Pancreas (tissue), 10 donors: ENCODE measurements around the gene C19orf44. TPM values are rescaled to one million over a fixed set of nuclear protein-coding genes. Genes with fewer than 3 reads are reported as not detected.

ENCODE experiments used
- ATAC-seq, 4 donors: fragments of 200-7000 bp; cut with Tn5 transposase; one replicate each; pipeline versions ENCODE4 v1.8.0 to v1.9.1; 2020; ENCODE audit warnings: mild to moderate bottlenecking in 4 of 4, moderate library complexity in 4 of 4
- DNase-seq, 6 donors: peaks; one replicate each; pipeline ENCODE4 v3.0.0-alpha.2; 2020
- FAIRE-seq: peaks from 2 replicates; lab custom pipeline; 2012; peaks lifted over from hg19 to GRCh38; lab: Jason Lieb, UNC
- H3K27ac ChIP-seq, 4 donors: fragments of 200-600 bp; sonication (generic); 1 replicate in 3 of 4; 2 replicates in 1 of 4; pipeline versions ENCODE4 v1.5.0 to v1.8.0; 2020
- H3K27me3 ChIP-seq, 4 donors: fragments of 200-600 bp; one replicate each; pipeline ENCODE4 v1.8.0; 2021
- H3K36me3 ChIP-seq, 3 donors: fragments of 200-600 bp; sonication (generic) in 1 of 3; one replicate each; pipeline versions ENCODE4 v1.5.0 to v1.8.0; 2020 to 2021
- H3K4me1 ChIP-seq, 3 donors: fragments of 200-600 bp; one replicate each; pipeline ENCODE4 v1.8.0; 2021
- H3K4me3 ChIP-seq, 4 donors: fragments of 200-600 bp; sonication (generic) in 2 of 4; one replicate each; pipeline versions ENCODE4 v1.5.0 to v1.8.0; 2020 to 2021
- H3K9me3 ChIP-seq, 4 donors: fragments of 200-600 bp; one replicate each; pipeline ENCODE4 v1.8.0; 2021
- CTCF ChIP-seq, 4 donors: fragments of 200-600 bp; sonication (generic) in 3 of 4; IDR thresholded peaks; one replicate each; pipeline versions ENCODE4 v1.5.0 to v1.8.0; 2021; ENCODE audit warnings: antibody characterized with exemption in 4 of 4
- WGBS, 2 donors: extraction: QIAGEN DNeasy Blood & Tissue Kit; methylation state at CpG; one replicate each; pipeline ENCODE4 v1.1.7; 2013; 5-methylcytosine and 5-hydroxymethylcytosine counted together
- intact Hi-C, 3 donors: fragments of 100-400 bp; cut with DNase I; formaldehyde crosslinking; loops; one replicate each; pipeline versions ENCODE4 v1.11.1 to v1.14.2; 2022
- polyA plus RNA-seq, 2 donors: library from polyadenylated mRNA; stranded (reverse); fragments of 200-250 nt; gene quantifications; one replicate each; pipeline ENCODE4 v1.2.3, GENCODE V29; 2013
- total RNA-seq, 6 donors: library from RNA; stranded (reverse); fragmentation: NEBNext Ultra II Directional in 4 of 6; extraction: Animal tissue kit (Norgen Biotek cat#: 25700) in 4 of 6; gene quantifications; one replicate each; pipeline versions ENCODE4 v1.2.1 to v1.2.4, GENCODE V29; 2021 to 2023
- donor health status: healthy with polysubstance abuse.
- donor health status: DM: no; HTN: no; CAD: no; lungs with moderate emphysema.
- donor health status: DM: no; HTN: no; CAD: no.
- donor health status: control.
- donor health status: control.
- donor health status: Bipolar disorder and iron deficiency.
- donor health status: DM: yes; HTN: yes; CAD: no.
- donor health status: DM: no; HTN: no; CAD: no.
- donor health status: DM: no; HTN: no; CAD: no.
- donor health status: DM: yes; HTN: yes; CAD: no.

The C19orf44 gene
- total and polyA plus RNA-seq, 8 donors = 1.9 to 7.4 (median 3.6) TPM

DNA sequence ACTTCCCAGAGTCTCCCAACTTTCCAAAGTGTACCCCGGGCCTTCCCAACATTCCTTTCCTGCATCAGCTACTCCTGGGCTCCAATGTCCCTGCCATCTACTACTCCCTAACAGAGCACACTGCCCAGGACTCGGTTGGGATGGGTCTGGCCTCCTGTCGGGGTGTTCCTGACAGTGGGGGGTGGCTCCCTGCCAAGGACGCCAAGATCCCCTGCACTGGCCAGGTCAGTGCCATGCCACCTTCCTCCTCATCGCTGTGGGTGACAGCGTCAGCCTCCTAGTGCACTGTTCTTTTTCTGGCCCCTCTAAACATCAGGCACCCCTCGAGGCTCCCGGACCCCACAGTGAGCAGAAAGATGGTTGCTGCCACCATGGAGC is 38.3 kb upstream of the C19orf44 start:
- Histone ChIP-seq H3K36me3 (no peaks in the 10 kb centered on the region), H3K27ac (no peak overlapping the region), H3K9me3 (no peaks in the 10 kb centered on the region), H3K4me1 (peaks cover 0 to 8% (median 6%) of the 10 kb centered on the region in 3 donors), H3K27me3 (no peaks in the 10 kb centered on the region), H3K4me3 (no peak overlapping the region)
- WGBS, 2 donors = 61 to 63% methylated on average over 8 of the region's 8 CpGs
- DNase-seq (no peak), FAIRE-seq (no peak), ATAC-seq (no peak)
- TF ChIP-seq CTCF (IDR thresholded peaks at IDR 0.05) = no peak
- intact Hi-C loops = no loop called here

GRCh38 chr19:16458391-16459341 is 37.5 kb upstream of the C19orf44 start:
- intact Hi-C loops = no loop called here
- WGBS, 2 donors = 85 to 88% methylated on average over 25 of the region's 25 CpGs
- no peaks in the 10 kb centered on the region for H3K36me3 ChIP-seq
- no peak overlapping the region for H3K4me3 ChIP-seq
- ATAC-seq (no peak), DNase-seq (no peak), FAIRE-seq (no peak)
- no peak overlapping the region for H3K27ac ChIP-seq
- H3K4me1 ChIP-seq = peaks cover under 1 to 9% (median 7%) of the 10 kb centered on the region in 3 donors
- H3K27me3 ChIP-seq = no peaks in the 10 kb centered on the region
- no peak for TF ChIP-seq CTCF (IDR thresholded peaks at IDR 0.05)
- H3K9me3 ChIP-seq = no peaks in the 10 kb centered on the region

DNA sequence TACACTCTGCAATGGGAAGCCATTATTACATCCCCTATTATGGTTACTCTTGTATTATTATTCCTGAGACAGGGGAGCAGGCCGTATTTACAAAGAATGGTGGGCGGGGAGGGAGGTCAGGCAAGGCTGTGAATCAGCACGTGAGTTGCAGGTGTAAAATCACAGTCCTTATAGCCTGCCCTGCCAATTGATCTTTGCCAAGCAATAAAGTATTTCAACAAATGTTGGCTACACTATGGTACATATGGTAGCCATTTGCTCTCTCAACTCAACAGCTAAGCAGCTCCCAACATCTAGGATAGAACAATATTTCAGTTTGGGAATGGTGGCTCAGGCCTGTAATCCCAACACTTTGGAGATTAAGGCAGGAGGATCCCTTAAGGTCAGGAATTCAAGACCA is 36.5 kb upstream of the C19orf44 start:
- no peak overlapping the region for H3K27ac ChIP-seq
- no peaks in the 10 kb centered on the region for H3K9me3 ChIP-seq
- no peak overlapping the region for H3K4me3 ChIP-seq
- intact Hi-C loops = no loop called here
- 49 to 61% methylated on average over 3 of the region's 3 CpGs for WGBS, 2 donors
- H3K36me3 ChIP-seq = no peaks in the 10 kb centered on the region
- FAIRE-seq = no peak
- no peaks in the 10 kb centered on the region for H3K27me3 ChIP-seq
- peaks cover 6 to 11% (median 7%) of the 10 kb centered on the region in 3 donors for H3K4me1 ChIP-seq
- no peak for TF ChIP-seq CTCF (IDR thresholded peaks at IDR 0.05)
- DNase-seq = no peak
- no peak for ATAC-seq

DNA sequence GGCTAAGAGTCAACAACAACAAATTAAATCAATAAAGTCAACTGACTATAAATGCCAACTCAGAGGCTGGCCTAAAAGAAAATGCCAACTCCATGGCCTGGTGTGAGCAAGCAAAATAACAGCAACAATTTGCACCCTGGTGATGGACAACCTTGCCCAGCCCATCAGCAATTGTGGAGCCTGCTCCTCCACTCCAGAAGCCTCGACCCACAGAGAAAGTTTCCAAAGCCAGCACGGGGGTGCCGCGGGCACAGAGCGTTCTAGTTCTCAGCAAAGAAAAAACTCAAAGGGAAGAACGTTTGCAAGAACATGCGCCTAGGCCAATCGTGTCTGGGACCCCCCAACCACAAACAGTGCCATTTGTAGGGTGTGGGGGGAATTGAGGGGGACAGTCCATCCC is 35.7 kb upstream of the C19orf44 start:
- Histone ChIP-seq H3K4me1 (peaks cover 6 to 11% (median 7%) of the 10 kb centered on the region in 3 donors), H3K36me3 (no peaks in the 10 kb centered on the region), H3K4me3 (no peak overlapping the region), H3K27me3 (no peaks in the 10 kb centered on the region), H3K9me3 (no peaks in the 10 kb centered on the region), H3K27ac (no peak overlapping the region)
- DNase-seq (no peak), ATAC-seq (no peak), FAIRE-seq (no peak)
- intact Hi-C loops = no loop called here
- TF ChIP-seq CTCF (IDR thresholded peaks at IDR 0.05) = no peak
- WGBS, 2 donors = 81 to 84% methylated on average over 8 of the region's 8 CpGs

DNA sequence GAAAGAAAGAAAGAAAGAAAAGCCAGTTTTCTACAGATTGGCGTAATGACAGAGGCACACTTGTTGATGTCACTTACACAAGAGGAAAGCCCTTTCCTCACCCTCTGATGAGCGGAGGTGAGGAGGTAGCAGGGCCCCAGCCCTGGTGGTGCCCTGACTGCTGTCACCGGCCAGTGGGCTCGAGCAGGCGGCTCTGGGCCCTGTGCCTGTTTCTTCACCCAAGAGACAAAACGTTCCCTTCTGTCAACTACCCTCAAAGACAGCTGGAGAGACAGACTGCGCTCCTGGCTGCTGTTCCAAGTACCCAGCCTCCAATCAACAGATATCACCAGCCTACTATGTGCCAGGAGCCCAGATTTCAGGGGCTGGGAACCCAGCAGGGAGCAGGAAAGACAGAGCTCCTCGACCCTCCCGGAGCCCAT is 34.6 kb upstream of the C19orf44 start:
- H3K4me3 ChIP-seq = no peak overlapping the region
- WGBS, 2 donors = 84 to 86% methylated on average over 9 of the region's 9 CpGs
- ATAC-seq (no peak), FAIRE-seq (no peak), DNase-seq (no peak)
- H3K27ac ChIP-seq = no peak overlapping the region
- no peak for TF ChIP-seq CTCF (IDR thresholded peaks at IDR 0.05)
- no peaks in the 10 kb centered on the region for H3K9me3 ChIP-seq
- no peaks in the 10 kb centered on the region for H3K27me3 ChIP-seq
- H3K4me1 ChIP-seq = peaks cover 6 to 11% (median 7%) of the 10 kb centered on the region in 3 donors
- no peaks in the 10 kb centered on the region for H3K36me3 ChIP-seq
- intact Hi-C loops = no loop called here
